HepG2 (cell line): ENCODE results near the gene LAMA5. TPM values are rescaled to one million over a fixed set of nuclear protein-coding genes. Genes with fewer than 3 reads are reported as not detected.
A peak's percentile ranks its signal among the peaks of the same experiment; 100 is the strongest.

ENCODE experiments used
- CCDC6 ChIP-seq: sonication (generic); formaldehyde crosslinking; IDR thresholded peaks from 2 replicates; pipeline ENCODE4 v1.8.1; 2022; ENCODE audit warnings: mild to moderate bottlenecking, missing genetic modification reagents, moderate library complexity
- CTCF ChIP-seq: sonication (generic); formaldehyde crosslinking; IDR thresholded peaks from 2 replicates; pipeline ENCODE4 v1.5.0; 2020; ENCODE audit warnings: mild to moderate bottlenecking, missing genetic modification reagents, moderate library complexity
- IRX3 ChIP-seq: sonication (generic); formaldehyde crosslinking; IDR thresholded peaks from 2 replicates; pipeline ENCODE4 v1.8.1; 2023; ENCODE audit warnings: mild to moderate bottlenecking, low read depth, missing genetic modification reagents, borderline replicate concordance
- LCORL ChIP-seq, 2 experiments: fragments of 450-650 bp in 1 of 2; sonication (generic) in 1 of 2; formaldehyde crosslinking in 1 of 2; IDR thresholded peaks; 2 replicates each; pipeline versions ENCODE4 v1.5.0 to v1.6.1; 2017 to 2020; ENCODE audit warnings: antibody characterized with exemption in 1 of 2, missing genetic modification reagents in 1 of 2
- SMARCE1 ChIP-seq: fragments of 450-650 bp; IDR thresholded peaks from 2 replicates; pipeline ENCODE4 v1.6.1; 2017; ENCODE audit warnings: borderline replicate concordance
- THRA ChIP-seq: sonication (generic); formaldehyde crosslinking; IDR thresholded peaks from 2 replicates; pipeline ENCODE4 v1.4.0; 2020; ENCODE audit warnings: missing genetic modification reagents, borderline replicate concordance
- TMF1 ChIP-seq: sonication (generic); formaldehyde crosslinking; IDR thresholded peaks from 2 replicates; pipeline ENCODE4 v1.8.1; 2022; ENCODE audit warnings: low read depth, missing genetic modification reagents
- ZBTB10 ChIP-seq: sonication (generic); formaldehyde crosslinking; IDR thresholded peaks from 2 replicates; pipeline ENCODE4 v1.4.0; 2020; ENCODE audit warnings: missing genetic modification reagents, borderline replicate concordance
- ZNF354B ChIP-seq: sonication (generic); formaldehyde crosslinking; IDR thresholded peaks from 2 replicates; pipeline ENCODE4 v1.8.0; 2022; ENCODE audit warnings: mild to moderate bottlenecking, missing genetic modification reagents
- ZNF687 ChIP-seq: sonication (generic); formaldehyde crosslinking; IDR thresholded peaks from 2 replicates; pipeline ENCODE4 v1.5.1; 2020; ENCODE audit warnings: mild to moderate bottlenecking, missing genetic modification reagents, moderate library complexity
- ZNF770 ChIP-seq: sonication (generic); formaldehyde crosslinking; IDR thresholded peaks from 2 replicates; pipeline ENCODE4 v1.5.0; 2020; ENCODE audit warnings: mild to moderate bottlenecking, missing genetic modification reagents
- polyA plus RNA-seq, 8 experiments: library from polyadenylated mRNA; depleted of rRNA in 3 of 8; stranded (reverse) in 7 of 8; unstranded in 1 of 8; fragments of >200 nt; fragmentation: Illumina TruSeq in 4 of 8; extraction: Trizol in 4 of 8; gene quantifications; 2 replicates each; pipeline versions ENCODE4 v1.2.1 to v1.2.3, GENCODE V29; 2011 to 2016; ENCODE audit warnings: low read depth in 4 of 8, missing spikeins in 1 of 8, mixed read lengths in 1 of 8; ENCODE audit not compliant: insufficient read depth in 1 of 8
- total RNA-seq, 5 experiments: library from RNA; depleted of rRNA; stranded (reverse); fragments of >200 nt; fragmentation: Illumina TruSeq; extraction: Trizol; gene quantifications; 2 replicates each; pipeline ENCODE4 v1.2.3, GENCODE V29; 2016; ENCODE audit warnings: low read depth in 1 of 5

Gene LAMA5
- total and polyA plus RNA-seq, 2 of the 13 experiments (the other 11 are each of a cell fraction or from before 2014, with no cell fraction given), result 21.0 to 44.7 TPM

- TF ChIP-seq ZBTB10 (no peak), IRX3 (CRISPR knock-in tag) (no peak), THRA (CRISPR knock-in tag) (no peak), SMARCE1 (no peak), TMF1 (CRISPR knock-in tag) (no peak), ZNF770 (no peak), CCDC6 (CRISPR knock-in tag) (no peak), LCORL (IDR thresholded peaks at IDR 0.05) (no peak), LCORL (CRISPR knock-in tag; IDR thresholded peaks at IDR 0.05) (no peak), CTCF (CRISPR knock-in tag) (0 out of 2 replicates have a peak, but pooled peaks have one; percentile 3), ZNF687 (CRISPR knock-in tag) (peak; percentile 26; the same call in 1 of the 2 replicates), ZNF354B (CRISPR knock-in tag) (no peak)
Observed at GRCh38 chr20:62309947-62310756, 57.0 kb downstream of the LAMA5 start (continued).
